ENCODE measurements around the gene GTPBP1.

GRCh38 chr22:38700789-38701628 lies 4.7 kb upstream of the GTPBP1 start, which contains the start of gene JOSD1:
- no peak for TF ChIP-seq GATA2 (IDR thresholded peaks at IDR 0.05; ENCODE audit: low read depth, low read length)
- no peak for TF ChIP-seq GATA3 (IDR thresholded peaks at IDR 0.05; ENCODE audit: low read depth, low read length)
